ENCODE results near the gene ZDHHC21.
"Not testable (repeated sequence)": the region's sequence is repeated elsewhere in the genome, so short reads cannot be mapped to it uniquely, and the experiment has no call there.

The ZDHHC21 gene, protein sequence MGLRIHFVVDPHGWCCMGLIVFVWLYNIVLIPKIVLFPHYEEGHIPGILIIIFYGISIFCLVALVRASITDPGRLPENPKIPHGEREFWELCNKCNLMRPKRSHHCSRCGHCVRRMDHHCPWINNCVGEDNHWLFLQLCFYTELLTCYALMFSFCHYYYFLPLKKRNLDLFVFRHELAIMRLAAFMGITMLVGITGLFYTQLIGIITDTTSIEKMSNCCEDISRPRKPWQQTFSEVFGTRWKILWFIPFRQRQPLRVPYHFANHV

DNA sequence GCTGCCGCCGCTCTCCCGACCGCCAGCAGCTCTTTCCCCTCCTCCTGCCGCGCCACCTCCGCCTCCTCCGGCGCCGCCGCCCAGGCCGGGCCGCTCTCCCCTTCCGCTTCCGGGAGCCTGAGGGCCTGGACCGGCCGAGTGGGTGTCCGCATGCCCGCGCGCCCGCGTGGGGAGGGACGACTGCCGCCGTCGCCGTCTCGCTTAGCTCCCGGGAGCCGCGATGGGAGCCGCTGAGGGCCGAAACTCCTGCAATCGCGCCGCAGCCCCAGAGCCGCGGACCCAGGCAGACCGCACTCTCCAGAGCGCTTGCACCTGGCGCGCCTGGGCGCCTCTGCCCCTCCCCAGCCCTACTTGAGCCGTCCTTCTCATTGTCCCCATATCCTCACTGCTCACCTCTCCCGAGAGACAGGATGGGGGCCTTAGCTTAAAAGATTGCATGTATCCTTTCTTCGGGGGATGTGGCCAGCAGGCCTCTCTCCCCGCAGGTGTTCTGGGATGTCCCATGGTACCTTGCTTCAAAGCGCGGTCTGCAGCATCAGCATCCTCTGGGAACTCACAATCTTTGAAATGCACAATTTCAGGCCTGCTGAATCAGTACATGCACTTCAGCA lies at the start of gene ZDHHC21:
ZDHHC21 (minus strand) TSS at position 182 of the 611 bp plus-strand sequence. CDS start 19,092 bp downstream, outside the sequence.
- peak; percentile 89 for DNase-seq

DNA sequence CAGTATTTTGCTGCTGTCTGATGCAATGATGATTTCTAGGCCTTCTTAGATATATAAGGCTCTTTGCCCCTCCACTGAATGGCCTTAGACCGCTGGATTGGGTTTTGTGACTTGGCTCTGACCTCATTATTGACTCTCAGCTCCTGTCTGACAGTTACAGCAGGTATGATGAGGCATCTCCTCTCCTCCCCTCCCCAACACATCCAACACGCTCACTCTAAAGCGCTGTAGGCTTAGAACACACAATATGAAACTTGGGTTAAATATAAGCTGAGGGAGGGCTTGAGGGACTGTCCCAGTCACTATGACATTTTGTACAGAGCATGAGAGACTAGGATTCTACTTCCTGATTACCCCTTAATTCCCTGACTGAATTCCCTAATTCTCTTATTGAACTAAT lies 48.1 kb upstream of the ZDHHC21 start:
- DNase-seq = peak; percentile 55

DNA sequence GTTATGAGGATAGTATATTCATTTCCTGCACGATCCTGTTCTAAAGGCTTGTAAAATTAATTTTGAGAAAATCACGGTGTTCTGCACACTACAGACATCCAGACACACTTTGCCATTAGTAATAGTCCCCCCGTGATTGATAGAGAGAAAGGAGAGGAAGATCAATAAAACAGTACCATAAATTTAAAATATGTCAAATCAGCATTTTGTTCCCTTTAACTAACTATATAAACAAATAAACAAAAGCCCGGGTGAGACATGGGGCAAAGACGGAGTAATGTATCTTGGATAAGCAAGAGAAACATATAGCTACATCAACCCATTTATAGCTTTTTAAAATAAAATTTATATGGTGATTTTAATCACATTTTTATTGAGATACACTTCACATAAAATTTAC lies 39.9 kb upstream of the ZDHHC21 start:
- DNase-seq = no peak

DNA sequence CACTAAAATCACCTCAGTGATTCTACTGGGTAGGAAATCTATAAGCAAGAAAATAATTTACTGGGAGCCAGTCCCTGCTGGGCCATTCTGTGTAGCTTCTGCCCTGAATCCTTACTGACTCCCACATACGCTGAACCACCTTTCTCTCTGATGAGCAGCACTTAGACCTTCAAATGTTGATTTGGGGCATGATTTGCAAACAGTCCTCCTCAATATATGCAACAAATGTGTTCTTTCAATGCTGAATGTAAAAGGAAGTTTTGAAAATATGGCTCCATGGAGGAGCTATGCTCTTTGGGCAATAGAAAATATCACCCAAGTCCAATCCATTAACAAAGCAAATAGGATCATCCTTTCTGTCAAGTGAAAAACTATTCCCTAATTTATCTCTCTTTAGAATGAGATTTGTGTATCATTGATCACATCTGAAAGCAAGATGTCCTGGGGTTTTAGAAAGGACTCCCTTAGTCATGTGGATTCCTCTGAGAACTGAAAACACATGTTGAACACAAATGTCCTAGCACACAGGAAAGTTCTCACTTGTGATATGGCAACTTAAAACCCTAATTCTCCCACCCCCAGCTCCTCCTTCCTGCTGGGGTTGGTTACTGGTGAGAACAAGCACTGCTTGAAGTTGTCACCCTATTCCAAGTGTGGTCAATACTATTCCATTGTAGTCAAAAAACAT lies 38.2 kb upstream of the ZDHHC21 start:
- DNase-seq = no peak

DNA sequence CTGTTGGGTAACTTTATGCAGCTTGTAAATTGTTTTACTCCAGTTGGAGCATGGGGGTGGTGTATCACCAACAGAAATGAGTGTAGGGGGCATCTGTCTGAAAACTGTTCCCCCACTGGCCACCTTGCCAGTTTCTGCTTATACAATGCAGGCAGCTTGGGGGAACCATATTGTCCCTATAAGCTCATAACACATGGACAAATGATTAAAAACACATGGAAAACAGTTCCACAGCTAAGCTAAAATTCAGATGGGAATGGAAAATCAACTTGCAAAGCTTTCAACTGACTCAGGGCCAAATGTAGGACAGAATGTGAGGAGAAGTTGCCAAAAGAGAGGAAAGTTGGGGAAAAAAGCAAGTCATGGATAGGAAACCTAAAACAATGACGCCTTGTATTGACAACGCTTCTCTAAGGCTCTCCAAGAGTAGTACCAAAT lies 37.2 kb upstream of the ZDHHC21 start:
- DNase-seq = no peak

DNA sequence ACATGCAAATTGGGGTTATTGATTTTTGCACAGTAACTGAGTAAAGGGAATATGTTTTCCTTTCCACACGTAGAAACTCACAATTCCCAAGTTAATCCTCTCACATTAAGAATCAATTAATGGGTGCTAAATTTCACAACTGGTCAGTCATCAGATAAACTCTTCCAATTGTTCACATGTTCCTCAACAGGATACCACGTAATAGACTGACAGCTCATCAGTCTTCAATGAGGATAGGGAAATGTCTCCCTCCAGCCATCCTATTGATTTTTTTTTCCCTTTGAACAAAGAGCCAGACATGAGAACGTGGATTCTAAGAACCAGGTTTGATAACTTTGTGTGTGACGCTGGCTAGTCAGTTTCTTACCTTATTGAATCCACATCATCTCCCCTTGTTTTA lies 30.1 kb upstream of the ZDHHC21 start:
- peak; percentile 25 for DNase-seq

DNA sequence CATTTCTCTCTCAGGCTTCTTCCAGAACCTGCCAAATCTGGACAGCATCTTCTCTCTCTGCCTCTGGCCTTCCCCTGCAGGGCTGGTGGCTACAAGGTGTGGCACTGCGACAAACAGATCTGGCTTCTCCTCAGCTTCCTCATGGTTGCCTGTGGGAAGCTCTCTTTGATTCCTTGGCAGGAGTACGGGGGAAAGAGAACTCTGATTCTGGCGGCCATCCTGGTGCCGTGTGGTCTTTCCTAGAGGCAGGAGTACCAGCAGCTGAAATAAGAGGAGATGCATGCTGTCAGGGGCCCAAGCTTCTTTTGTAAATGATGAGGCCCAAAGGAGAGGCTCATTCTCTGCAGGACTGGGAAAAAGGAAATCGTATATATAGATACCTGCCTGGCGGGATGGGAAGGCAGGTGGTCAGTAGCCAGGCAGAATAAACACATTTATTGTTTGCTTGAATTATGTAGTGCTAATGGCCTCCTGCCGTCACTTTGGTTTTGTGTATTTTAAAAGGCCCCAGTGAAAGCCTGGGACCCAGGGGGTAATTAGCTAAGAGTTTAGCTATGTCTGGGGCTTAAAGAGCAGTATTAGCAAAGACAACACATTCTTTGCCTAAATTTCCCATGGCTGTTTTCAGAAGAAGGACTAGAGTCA lies 29.3 kb upstream of the ZDHHC21 start, which contains the start of gene CER1:
CER1 (minus strand) TSS at position 343 of the 645 bp plus-strand sequence; CDS start at position 282, 61 bp downstream.
- DNase-seq = peak; percentile 99

DNA sequence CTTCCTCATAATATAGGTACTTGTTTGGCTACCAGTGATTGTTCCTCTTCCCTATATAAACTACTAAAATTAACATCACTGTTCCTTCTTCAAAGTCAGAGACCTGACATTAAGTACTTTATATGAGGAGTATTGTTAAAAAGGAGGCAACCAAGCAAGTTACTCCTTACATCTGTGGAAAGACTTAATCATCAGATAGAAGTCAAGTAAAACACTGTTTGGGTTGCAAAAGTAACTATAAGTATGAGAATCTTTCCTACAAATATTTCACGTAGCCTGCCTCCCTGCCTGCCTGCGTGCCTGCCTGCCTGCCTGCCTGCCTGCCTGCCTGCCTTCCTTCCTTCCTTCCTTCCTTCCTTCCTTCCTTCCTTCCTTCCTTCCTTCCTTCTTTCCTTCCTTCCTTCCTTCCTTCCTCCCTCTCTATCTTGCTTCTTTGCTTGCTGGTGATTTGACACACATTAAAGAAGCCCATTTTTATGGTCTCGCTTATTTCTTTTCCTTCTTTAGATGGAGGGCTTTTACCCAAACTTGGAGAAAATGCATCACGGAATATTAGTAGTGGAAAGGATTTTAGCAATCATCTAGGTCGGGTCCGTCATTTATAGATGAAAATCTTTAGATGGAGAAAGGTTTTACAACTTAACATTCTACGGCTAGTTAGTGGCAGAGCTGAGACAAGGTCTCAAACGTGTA lies 26.1 kb upstream of the ZDHHC21 start:
- DNase-seq = no peak

DNA sequence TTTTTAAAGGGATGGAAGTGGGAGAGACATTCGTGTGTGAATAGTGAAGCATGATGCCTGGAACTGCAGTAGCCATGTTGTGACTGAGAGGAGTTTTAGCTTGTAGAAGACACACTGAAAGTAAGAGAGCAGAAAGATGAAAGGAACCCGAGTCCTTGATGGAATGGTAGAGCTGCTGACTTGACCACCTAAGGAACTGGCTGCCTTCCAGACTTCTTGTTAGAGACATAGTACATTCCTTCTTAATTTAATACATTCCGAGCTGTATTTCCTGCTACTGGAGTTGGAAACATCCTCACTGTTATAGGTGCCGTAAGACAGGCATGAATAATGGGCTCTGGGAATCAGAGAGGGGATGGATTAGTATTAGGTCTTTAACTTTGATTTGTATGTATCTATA lies 21.9 kb upstream of the ZDHHC21 start:
- DNase-seq = peak; percentile 25

DNA sequence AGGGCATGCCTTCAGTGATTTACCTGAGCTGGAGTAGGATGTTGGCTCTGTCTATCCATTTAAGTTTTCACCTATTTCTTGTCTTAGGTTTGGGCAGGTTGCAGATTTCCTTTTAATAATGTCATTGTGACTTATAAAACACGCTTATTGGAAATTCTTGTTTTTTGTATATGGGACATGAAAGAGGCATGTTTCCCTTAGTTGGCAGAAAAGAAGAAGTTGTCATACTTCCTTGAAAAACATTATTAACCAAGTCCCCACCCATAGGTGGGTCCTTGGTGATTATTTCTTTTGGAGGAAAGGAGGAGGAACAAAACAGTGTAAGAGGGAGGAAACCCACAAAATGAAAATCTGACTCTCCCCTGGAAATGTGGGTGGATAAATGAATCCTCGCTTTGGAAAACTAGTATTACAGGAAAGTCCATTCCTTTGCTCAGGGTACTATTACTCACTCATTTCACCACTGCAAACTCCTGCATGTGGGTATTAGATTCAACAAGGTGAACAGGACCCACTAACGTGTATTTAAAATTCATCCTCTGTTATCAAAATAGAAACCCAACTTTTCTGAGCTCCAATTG lies 20.0 kb upstream of the ZDHHC21 start:
- DNase-seq = no peak

DNA sequence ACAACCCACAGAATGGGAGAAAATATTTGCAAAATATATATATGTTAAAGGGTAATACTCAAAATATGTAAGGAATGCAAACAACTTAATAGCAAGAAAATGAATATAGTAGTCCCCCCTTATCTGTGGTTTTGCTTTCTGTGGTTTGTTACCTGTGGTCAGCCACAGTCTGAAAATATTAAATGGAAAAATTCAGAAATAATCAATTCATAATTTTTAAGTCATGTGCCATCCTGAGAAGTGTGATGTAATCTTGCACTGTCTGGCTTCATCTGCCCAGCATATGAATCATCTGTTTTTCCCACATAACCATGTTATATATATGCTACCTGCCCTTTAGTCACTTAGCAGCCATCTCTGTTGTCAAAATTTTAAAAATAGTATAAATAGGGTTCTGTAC lies 17.6 kb upstream of the ZDHHC21 start:
- DNase-seq = no peak

DNA sequence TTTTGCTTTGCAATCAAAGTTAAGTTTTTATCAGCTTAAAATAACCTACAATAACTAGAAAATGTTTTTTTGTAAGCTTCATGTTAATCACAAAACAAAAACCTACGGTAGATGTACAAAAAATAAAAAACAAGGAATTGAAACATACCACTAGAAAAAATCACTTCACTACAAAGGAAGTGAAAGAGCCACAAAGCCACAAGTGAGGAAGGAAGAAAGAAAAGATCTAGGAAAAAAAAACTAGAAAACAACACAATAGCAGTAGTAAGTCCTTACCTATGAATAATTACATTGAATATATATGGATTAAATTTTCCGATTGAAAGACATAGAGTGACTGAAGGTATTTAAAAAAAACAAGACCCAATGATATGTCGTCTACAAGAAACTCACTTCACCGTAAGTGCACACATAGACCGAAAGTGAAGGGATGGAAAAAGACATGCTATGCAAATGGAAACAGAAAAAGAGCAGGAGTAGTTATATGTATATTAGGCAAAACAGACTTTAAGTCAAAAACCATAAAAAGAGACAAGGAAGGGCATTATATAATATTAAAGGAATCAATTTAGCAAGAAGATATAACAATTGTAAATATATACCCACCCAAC lies 13.4 kb upstream of the ZDHHC21 start:
- no peak for DNase-seq

DNA sequence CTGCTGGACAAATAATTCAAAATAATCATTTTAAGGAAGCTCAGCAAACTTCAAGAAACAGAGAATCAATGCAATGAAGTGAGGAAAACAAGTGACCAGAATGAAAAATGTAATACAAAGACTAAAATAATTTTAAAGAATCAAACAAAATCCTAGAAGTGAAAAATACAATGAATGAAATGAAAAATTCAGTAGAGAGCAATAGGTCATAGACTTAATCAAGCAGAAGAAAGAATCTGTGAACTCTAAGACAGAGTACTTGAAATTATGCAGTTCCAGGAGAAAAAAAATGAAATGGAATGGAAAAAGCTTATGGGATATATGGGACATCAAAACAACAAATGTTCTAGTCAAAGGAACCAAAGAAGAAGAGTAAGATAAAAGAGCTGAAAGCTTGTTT lies 11.8 kb upstream of the ZDHHC21 start:
- DNase-seq = no peak

DNA sequence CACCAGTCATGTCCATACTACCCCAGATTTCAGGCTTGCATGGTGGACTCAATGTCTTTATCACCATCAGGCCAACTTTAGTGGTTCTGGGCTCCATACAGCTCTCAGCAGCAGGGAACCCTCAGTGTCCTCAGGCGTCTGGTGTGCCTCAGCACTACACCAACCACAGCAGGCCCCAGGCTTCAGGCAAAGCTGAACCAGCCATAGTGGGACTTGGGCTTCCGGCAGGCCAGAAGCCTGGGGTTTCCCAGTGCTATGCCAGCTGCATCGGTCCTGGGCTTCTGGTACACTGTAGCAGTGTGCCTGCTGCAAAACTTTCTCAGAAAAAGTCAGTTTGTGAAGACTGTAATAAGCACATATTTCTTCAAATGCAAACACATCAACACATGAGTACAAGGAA lies 11.0 kb upstream of the ZDHHC21 start:
- DNase-seq = no peak

DNA sequence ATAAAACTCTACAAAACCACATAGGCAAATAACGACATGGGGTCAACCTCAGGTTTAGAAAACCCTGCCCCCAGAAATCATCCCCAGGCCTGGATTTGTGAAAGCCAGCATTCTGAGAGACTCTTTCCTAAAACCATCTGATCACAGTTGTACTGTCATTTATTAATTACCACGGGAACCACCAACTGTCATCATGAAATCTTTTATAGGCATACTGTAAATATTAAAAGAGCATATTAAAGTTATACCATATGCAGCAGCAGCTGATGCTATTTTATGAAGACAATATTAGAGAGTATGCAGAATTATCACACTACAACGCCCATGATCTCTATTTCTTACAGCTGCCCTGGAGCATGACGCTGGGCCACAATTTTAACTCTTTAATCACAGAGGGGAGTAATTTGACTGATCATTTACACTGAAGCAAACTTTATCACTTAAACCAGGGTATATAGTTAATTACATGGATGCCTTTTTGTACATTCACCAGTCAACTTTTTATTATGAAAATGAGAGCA lies 9.0 kb upstream of the ZDHHC21 start:
- no peak for DNase-seq

DNA sequence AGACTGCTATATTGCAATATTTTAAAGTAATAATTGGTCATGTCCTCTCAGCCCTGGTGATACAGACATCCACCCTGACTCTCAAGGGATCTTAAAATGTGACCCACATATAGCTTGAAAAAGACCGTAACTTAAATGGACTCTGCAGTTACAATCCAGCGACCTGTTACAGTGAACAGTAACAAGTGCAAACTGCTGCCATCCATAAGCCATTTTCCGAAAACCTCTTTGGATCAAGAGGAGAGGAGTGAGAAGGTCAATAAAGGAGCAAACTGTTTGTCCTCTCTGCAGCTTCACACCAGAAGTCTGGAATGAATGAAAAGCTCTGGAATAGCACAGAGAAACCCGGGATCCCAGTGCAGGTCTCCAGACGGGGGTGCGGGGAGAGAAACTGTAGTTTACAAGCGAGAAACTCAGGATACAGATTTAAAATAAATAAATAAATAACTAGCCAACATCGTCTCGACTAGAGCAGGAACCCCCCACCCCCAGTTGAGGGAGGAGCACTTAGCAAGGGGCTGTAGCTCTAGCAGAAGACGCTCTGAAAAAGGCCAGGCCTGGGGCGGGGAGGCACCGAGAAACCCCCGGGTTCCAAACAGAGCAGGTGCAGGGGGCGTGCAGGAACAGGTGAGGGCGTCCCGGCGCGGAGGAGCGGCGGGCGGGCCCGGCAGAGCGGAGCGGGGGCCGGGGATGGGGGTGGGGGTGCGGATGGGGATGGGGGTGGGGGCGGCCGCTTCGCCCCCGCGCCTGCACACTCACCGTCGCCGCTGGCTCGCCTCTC lies 572 bp downstream of the ZDHHC21 start:
- peak; percentile 83 for DNase-seq

DNA sequence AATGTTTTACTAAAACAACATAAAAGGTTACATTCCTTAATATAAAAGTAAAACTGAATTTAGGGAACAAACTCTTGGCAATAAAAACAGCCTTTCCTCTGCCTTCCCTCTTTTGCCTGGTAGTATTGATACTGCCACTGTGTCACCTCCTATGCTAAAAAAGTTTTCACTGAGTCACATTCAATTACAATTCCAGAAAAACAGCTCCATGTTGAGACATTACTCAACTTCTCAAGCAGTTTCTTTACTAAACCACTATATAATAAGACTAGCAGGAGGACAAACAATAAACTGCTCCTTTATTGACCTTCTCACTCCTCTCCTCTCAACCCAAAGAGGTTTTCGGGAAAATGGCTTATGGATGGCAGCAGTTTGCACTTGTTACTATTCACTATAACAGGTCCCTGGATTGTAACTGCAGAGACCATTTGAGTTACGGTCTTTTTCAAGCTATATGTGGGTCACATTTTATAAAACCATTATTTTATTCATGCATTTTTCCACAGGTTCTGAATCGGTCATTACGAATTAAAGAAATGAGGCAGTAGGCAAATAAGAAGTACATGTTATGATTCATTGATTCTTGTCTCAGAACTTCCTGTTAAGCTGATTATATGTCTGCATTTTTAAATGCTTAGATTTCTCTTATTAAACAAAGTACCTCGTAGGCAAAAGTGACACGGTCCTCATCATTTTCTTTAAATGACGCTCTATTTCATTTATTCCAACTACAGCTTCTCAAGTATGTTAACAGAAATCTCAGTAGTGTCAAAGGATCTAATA lies 2.1 kb downstream of the ZDHHC21 start:
- no peak for DNase-seq

DNA sequence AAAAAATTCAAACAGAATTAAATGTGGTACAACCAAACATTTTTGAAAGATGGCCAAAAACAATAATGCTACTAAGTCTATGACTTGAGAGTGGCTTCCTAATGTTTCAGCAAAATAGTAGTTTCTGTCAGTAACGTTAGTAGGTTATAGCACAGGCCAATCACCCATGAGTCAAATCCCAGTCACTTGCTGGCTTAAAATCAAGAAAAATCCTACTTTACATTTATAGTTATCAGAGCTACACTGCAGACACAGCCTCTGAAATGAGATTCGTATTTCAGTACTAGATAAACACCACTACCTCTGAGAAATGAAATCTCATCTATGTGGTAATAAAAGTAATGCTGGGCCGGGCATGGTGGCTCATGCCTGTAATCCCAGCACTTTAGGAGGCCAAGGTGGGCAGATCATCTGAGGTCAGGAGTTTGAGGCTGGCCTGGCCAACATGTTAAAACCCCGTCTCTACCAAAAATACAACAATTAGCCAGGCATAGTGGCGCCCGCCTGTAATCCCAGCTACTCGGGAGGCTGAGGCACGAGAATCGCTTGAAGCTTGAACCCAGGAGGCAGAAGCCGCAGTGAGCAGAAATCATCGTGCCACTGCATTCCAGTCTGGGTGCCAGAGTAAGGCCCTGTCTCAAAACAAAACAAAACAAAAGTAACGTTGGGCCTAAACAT lies 6.1 kb downstream of the ZDHHC21 start:
- DNase-seq = no peak

DNA sequence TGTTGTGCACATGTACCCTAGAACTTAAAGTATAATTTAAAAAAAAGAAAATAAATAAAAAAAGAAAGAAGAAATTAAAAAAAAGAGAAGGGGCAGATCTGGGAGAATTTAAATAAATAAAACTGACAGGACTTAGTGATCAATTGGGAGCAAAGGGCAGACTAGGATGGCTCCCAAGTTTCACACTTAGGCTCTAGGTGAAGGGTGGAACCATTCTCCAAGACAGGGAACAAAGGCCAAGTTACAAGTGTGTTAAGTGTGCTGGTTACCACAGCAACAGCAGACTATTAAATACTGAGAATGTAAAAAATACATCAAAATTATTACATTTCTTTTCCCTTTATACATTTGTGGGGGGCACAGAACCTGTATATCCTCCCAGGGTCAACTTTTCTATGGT lies 7.1 kb downstream of the ZDHHC21 start:
- DNase-seq = no peak

DNA sequence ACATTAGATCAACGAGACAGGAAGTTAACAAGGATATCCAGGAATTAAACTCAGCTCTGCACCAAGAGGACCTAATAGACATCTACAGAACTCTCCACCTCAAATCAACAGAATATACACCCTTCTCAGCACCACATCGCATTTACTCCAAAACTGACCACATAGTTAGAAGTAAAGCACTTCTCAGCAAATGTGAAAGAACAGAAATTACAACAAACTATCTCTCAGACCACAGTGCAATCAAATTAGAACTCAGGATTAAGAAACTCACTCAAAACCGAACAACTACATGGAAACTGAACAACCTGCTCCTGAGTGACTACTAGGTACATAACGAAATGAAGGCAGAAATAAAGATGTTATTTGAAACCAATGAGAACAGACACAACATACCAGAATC lies 10.6 kb downstream of the ZDHHC21 start:
- DNase-seq = not testable (repeated sequence)
